ENCODE results near the gene FAH. TPM values are rescaled to one million over a fixed set of nuclear protein-coding genes. Genes with fewer than 3 reads are reported as not detected.

FAH gene
- total and polyA plus RNA-seq, 4 donors, result 23.7 to 55.5 (median 49.2) TPM

- no peak for TF ChIP-seq CTCF (IDR thresholded peaks at IDR 0.05; ENCODE audit: control extremely low read depth, extremely low read depth)
- Histone ChIP-seq H3K36me3 (ENCODE audit: control insufficient read depth in 4 of 4, insufficient read depth in 4 of 4, low read length in 4 of 4) (peaks cover 0 to 11% (median 1%) of the 10 kb centered on the region in 4 donors), H3K9me3 (ENCODE audit: control insufficient read depth in 4 of 4, insufficient read depth in 3 of 4, low read length in 3 of 4) (peaks cover 0 to 3% (median 0%) of the 10 kb centered on the region in 4 donors), H3K4me1 (ENCODE audit: control insufficient read depth in 5 of 5, insufficient read depth in 5 of 5, low read length in 5 of 5) (peaks cover 0 to 15% (median 0%) of the 10 kb centered on the region in 5 donors), H3K27ac (ENCODE audit: low read depth in 1 of 2, low read length in 1 of 2) (no peak overlapping the region), H3K9ac (ENCODE audit: insufficient read depth in 1 of 2, low read length in 2 of 2) (no peak overlapping the region), H3K27me3 (ENCODE audit: control insufficient read depth in 3 of 3, insufficient read depth in 3 of 3, low read length in 2 of 3) (peaks cover 0 to 3% (median 0%) of the 10 kb centered on the region in 3 donors), H3K4me3 (no peak overlapping the region)
- ATAC-seq (ENCODE audit: insufficient read depth, low FRiP score), result no peak
- WGBS, 2 donors, result 65 to 80% methylated on average over 2 of the region's 2 CpGs
- no peak for DNase-seq
Observed at GRCh38 chr15:80199366-80199765, 46.6 kb downstream of the FAH start.

- no peak for ATAC-seq (ENCODE audit: insufficient read depth, low FRiP score)
- no peak for DNase-seq
- no peak overlapping the region for H3K4me3 ChIP-seq
- peaks cover 0 to 3% (median 0%) of the 10 kb centered on the region in 4 donors for H3K9me3 ChIP-seq (ENCODE audit: control insufficient read depth in 4 of 4, insufficient read depth in 3 of 4, low read length in 3 of 4)
- H3K4me1 ChIP-seq (ENCODE audit: control insufficient read depth in 5 of 5, insufficient read depth in 5 of 5, low read length in 5 of 5), result peaks cover 0 to 15% (median 0%) of the 10 kb centered on the region in 5 donors
- 58 to 92% methylated on average over 3 of the region's 3 CpGs for WGBS, 2 donors
- H3K27ac ChIP-seq (ENCODE audit: low read depth in 1 of 2, low read length in 1 of 2), result no peak overlapping the region
- no peak overlapping the region for H3K9ac ChIP-seq (ENCODE audit: insufficient read depth in 1 of 2, low read length in 2 of 2)
- peaks cover 0 to 11% (median 1%) of the 10 kb centered on the region in 4 donors for H3K36me3 ChIP-seq (ENCODE audit: control insufficient read depth in 4 of 4, insufficient read depth in 4 of 4, low read length in 4 of 4)
- TF ChIP-seq CTCF (IDR thresholded peaks at IDR 0.05; ENCODE audit: control extremely low read depth, extremely low read depth), result no peak
- H3K27me3 ChIP-seq (ENCODE audit: control insufficient read depth in 3 of 3, insufficient read depth in 3 of 3, low read length in 2 of 3), result peaks cover 0 to 3% (median 0%) of the 10 kb centered on the region in 3 donors
Observed at GRCh38 chr15:80199869-80200268, 47.1 kb downstream of the FAH start.

- Histone ChIP-seq H3K9me3 (ENCODE audit: control insufficient read depth in 4 of 4, insufficient read depth in 3 of 4, low read length in 3 of 4) (peaks cover 0 to 3% (median 0%) of the 10 kb centered on the region in 4 donors), H3K27me3 (ENCODE audit: control insufficient read depth in 3 of 3, insufficient read depth in 3 of 3, low read length in 2 of 3) (peaks cover 0 to 3% (median 0%) of the 10 kb centered on the region in 3 donors), H3K4me3 (no peak overlapping the region), H3K4me1 (ENCODE audit: control insufficient read depth in 5 of 5, insufficient read depth in 5 of 5, low read length in 5 of 5) (peaks cover 0 to 15% (median 0%) of the 10 kb centered on the region in 5 donors), H3K27ac (ENCODE audit: low read depth in 1 of 2, low read length in 1 of 2) (no peak overlapping the region), H3K9ac (ENCODE audit: insufficient read depth in 1 of 2, low read length in 2 of 2) (no peak overlapping the region), H3K36me3 (ENCODE audit: control insufficient read depth in 4 of 4, insufficient read depth in 4 of 4, low read length in 4 of 4) (peaks cover 0 to 11% (median 1%) of the 10 kb centered on the region in 4 donors)
- TF ChIP-seq CTCF (IDR thresholded peaks at IDR 0.05; ENCODE audit: control extremely low read depth, extremely low read depth), result no peak
- 85 to 93% methylated on average over 26 of the region's 26 CpGs for WGBS, 2 donors
- ATAC-seq (ENCODE audit: insufficient read depth, low FRiP score), result no peak
- DNase-seq, result no peak
Observed at GRCh38 chr15:80201256-80202015, 48.6 kb downstream of the FAH start.
